B cell (primary cell): Measurements from ENCODE around the gene DNAJB9. TPM values are rescaled to one million over a fixed set of nuclear protein-coding genes. Genes with fewer than 3 reads are reported as not detected.
A peak's percentile ranks its signal among the peaks of the same experiment; 100 is the strongest.

Source experiments
- ATAC-seq: fragments of 200-7000 bp; cut with Tn5 transposase; one replicate; pipeline ENCODE4 v1.10.0; 2021; ENCODE audit warnings: low read depth, mild to moderate bottlenecking, moderate number of reproducible peaks, moderate library complexity
- CTCF ChIA-PET: fragments of 350-600 bp; sonication (Branson Sonifier 250); formaldehyde crosslinking; loops from one replicate; lab custom pipeline; 2021; ENCODE audit warnings: antibody characterized with exemption, inconsistent platforms; lab: Charles Lee
- POLR2A ChIA-PET: fragments of 350-600 bp; sonication (Branson Sonifier 250); formaldehyde crosslinking; loops from one replicate; lab custom pipeline; 2021; ENCODE audit warnings: antibody characterized with exemption; lab: Charles Lee
- DNase-seq: peaks from one replicate; pipeline ENCODE4 v3.0.0; 2013
- H2AFZ ChIP-seq: 2 replicates; pipeline ENCODE4 v1.6.1; 2012; ENCODE audit warnings: mild to moderate bottlenecking, low read depth, low read length; ENCODE audit not compliant: insufficient read depth, poor library complexity, severe bottlenecking
- H3K27ac ChIP-seq, 2 donors: 1 replicate in 1 of 2; 2 replicates in 1 of 2; pipeline ENCODE4 v1.5.1; 2012 to 2013; ENCODE audit warnings: low read length in 2 of 2, mild to moderate bottlenecking in 2 of 2, moderate library complexity in 1 of 2
- H3K27me3 ChIP-seq, 4 experiments: fragments of 200-600 bp in 1 of 4; sonication (generic) in 1 of 4; replicated peaks in 1 of 4; 1 replicate in 2 of 4; 2 replicates in 2 of 4; pipeline versions ENCODE4 v1.6.1 to v1.7.0; 2013 to 2016; ENCODE audit warnings: low read length in 3 of 4, mild to moderate bottlenecking in 2 of 4, mixed read lengths in 1 of 4, moderate library complexity in 1 of 4; ENCODE audit not compliant: insufficient read depth in 4 of 4, control insufficient read depth in 3 of 4; ENCODE audit errors: control extremely low read depth in 1 of 4
- H3K36me3 ChIP-seq, 2 experiments: replicated peaks in 1 of 2; 1 replicate in 1 of 2; 2 replicates in 1 of 2; pipeline versions ENCODE4 v1.6.1 to v1.7.1; 2013; ENCODE audit warnings: low read length in 1 of 2; ENCODE audit not compliant: insufficient read depth in 2 of 2, control insufficient read depth in 1 of 2; ENCODE audit errors: control extremely low read depth in 1 of 2, extremely low read depth in 1 of 2
- H3K4me1 ChIP-seq, 2 donors: fragments of 200-600 bp in 1 of 2; sonication (generic) in 1 of 2; 1 replicate in 1 of 2; 2 replicates in 1 of 2; pipeline versions ENCODE4 v1.5.1 to v1.6.1; 2013 to 2017; ENCODE audit warnings: low read length in 2 of 2; ENCODE audit not compliant: control insufficient read depth in 2 of 2, insufficient read depth in 2 of 2
- H3K4me2 ChIP-seq: replicated peaks from 2 replicates; pipeline ENCODE3; 2012; ENCODE audit warnings: mild to moderate bottlenecking, low read depth, low read length; ENCODE audit not compliant: poor library complexity, severe bottlenecking
- H3K4me3 ChIP-seq, 5 experiments: fragments of 200-600 bp in 1 of 5; sonication (generic) in 1 of 5; 1 replicate in 3 of 5; 2 replicates in 2 of 5; pipeline versions ENCODE4 v1.5.1 to v1.7.0; 2011 to 2016; ENCODE audit warnings: low read length in 4 of 5, mild to moderate bottlenecking in 4 of 5, low read depth in 2 of 5, control low read depth in 1 of 5, moderate library complexity in 1 of 5; ENCODE audit not compliant: insufficient read depth in 1 of 5; ENCODE audit errors: control extremely low read depth in 1 of 5, extremely low read depth in 1 of 5
- H3K79me2 ChIP-seq: fragments of 200-600 bp; sonication (generic); one replicate; pipeline ENCODE4 v1.6.0; 2016; ENCODE audit warnings: low read length; ENCODE audit not compliant: control insufficient read depth, insufficient read depth
- H3K9ac ChIP-seq: fragments of 200-600 bp; sonication (generic); 2 replicates; pipeline ENCODE4 v1.6.1; 2017; ENCODE audit warnings: mild to moderate bottlenecking, low read length, moderate library complexity
- H3K9me3 ChIP-seq, 3 donors: one replicate each; pipeline versions ENCODE4 v1.6.1 to v1.7.1; 2013; ENCODE audit warnings: low read length in 2 of 3; ENCODE audit not compliant: control insufficient read depth in 2 of 3, insufficient read depth in 1 of 3; ENCODE audit errors: control extremely low read depth in 1 of 3
- H4K20me1 ChIP-seq: 2 replicates; pipeline ENCODE4 v1.6.0; 2012; ENCODE audit warnings: mild to moderate bottlenecking, low read length; ENCODE audit not compliant: insufficient read depth, control insufficient read depth, poor library complexity, severe bottlenecking
- H3K27ac Mint-ChIP-seq: one replicate; pipeline ENCODE4 v1.8.0; 2021; ENCODE audit warnings: mixed read lengths
- H3K27me3 Mint-ChIP-seq: one replicate; pipeline ENCODE4 v1.8.0; 2021; ENCODE audit warnings: mixed read lengths
- H3K4me1 Mint-ChIP-seq: one replicate; pipeline ENCODE4 v1.8.0; 2021; ENCODE audit warnings: mixed read lengths
- H3K4me3 Mint-ChIP-seq: one replicate; pipeline ENCODE4 v1.8.0; 2021; ENCODE audit warnings: mixed read lengths
- H3K9me3 Mint-ChIP-seq: one replicate; pipeline ENCODE4 v1.8.0; 2022; ENCODE audit warnings: mixed read lengths; ENCODE audit not compliant: insufficient read depth
- CTCF ChIP-seq: fragments of 200-600 bp; IDR thresholded peaks from one replicate; pipeline ENCODE4 v1.8.0; 2022; ENCODE audit warnings: antibody characterized with exemption, mild to moderate bottlenecking
- EZH2 ChIP-seq: IDR thresholded peaks from 2 replicates; pipeline ENCODE4 v1.6.1; 2012; ENCODE audit warnings: borderline replicate concordance, low read depth, mild to moderate bottlenecking, moderate library complexity, low read length; ENCODE audit not compliant: insufficient read depth, poor library complexity, severe bottlenecking
- WGBS: methylation state at CpG from one replicate; pipeline ENCODE4 v1.1.5; 2013; ENCODE audit warnings: missing lambda C conversion rate; ENCODE audit not compliant: insufficient coverage; 5-methylcytosine and 5-hydroxymethylcytosine counted together
- intact Hi-C: fragments of 100-400 bp; cut with micrococcal nuclease; formaldehyde crosslinking; loops from one replicate; pipeline ENCODE4 v1.10.0; 2022
- polyA minus RNA-seq: library from RNA; depleted of rRNA, polyadenylated mRNA; stranded (reverse); fragments of >200 nt; gene quantifications from 2 replicates; pipeline ENCODE4 v1.2.3, GENCODE V29; 2012
- polyA plus RNA-seq: library from polyadenylated mRNA; depleted of rRNA; stranded (reverse); fragments of >200 nt; gene quantifications from 2 replicates; pipeline ENCODE4 v1.2.3, GENCODE V29; 2012
- total RNA-seq, 2 donors: library from RNA; stranded (reverse); fragments of 120-200 nt in 1 of 2; gene quantifications; 1 replicate in 1 of 2; 2 replicates in 1 of 2; pipeline versions ENCODE4 v1.2.3 to v1.2.4, GENCODE V29; 2013 to 2022

DNAJB9 gene
- total RNA-seq, result 19.5 and 21.1 TPM in 2 replicates
- total RNA-seq (2013), result 34.9 TPM
- 23.1 and 34.6 TPM in 2 replicates for polyA plus RNA-seq
- polyA minus RNA-seq, result 39.6 and 50.3 TPM in 2 replicates

- Mint-ChIP-seq H3K4me3 (peak within 1 kb of the TSS; percentile 96), H3K9me3 (no peaks in the 10 kb centered on the region), H3K27me3 (no peaks in the 10 kb centered on the region), H3K27ac (peak within 1 kb of the TSS; percentile 98), H3K4me1 (peaks cover 51% of the 10 kb centered on the region)
- H3K4me2 ChIP-seq, result peak within 1 kb of the TSS; percentile 78
- intact Hi-C loops, result loop anchor here (1.0 to 10.0 kb wide), 8 partner anchors 17 to 1007 kb away; partner anchors contain the start of genes COG5, DLD, DUS4L and PNPLA8
- peaks cover 7 to 21% of the 10 kb centered on the region in 2 experiments for H3K36me3 ChIP-seq
- CTCF ChIA-PET, result interaction anchor here (0.7 to 2.7 kb wide), 7 partner anchors 9 to 115 kb away, joined by 3 to 17 read pairs (median 6); partner anchors contain the start of gene PNPLA8
- H3K27ac ChIP-seq, result peak within 1 kb of the TSS; percentile 99 to 100
- peak within 1 kb of the TSS; percentile 81 for H2AFZ ChIP-seq
- peak; percentile 100 for DNase-seq
- no peaks in the 10 kb centered on the region for H3K27me3 ChIP-seq
- H3K79me2 ChIP-seq, result peaks cover 81% of the 10 kb centered on the region
- peak; percentile 87 for ATAC-seq
- POLR2A ChIA-PET, result interaction anchor here (0.6 to 3.0 kb wide), 11 partner anchors 8 to 101 kb away, joined by 3 to 58 read pairs (median 4); partner anchors contain the start of gene PNPLA8
- peaks cover 7% of the 10 kb centered on the region for H4K20me1 ChIP-seq
- peaks cover 16 to 39% of the 10 kb centered on the region in 2 donors for H3K4me1 ChIP-seq
- TF ChIP-seq EZH2 (no peak), CTCF (no peak)
- WGBS, result 0% methylated on average over 65 of the region's 65 CpGs
- H3K9ac ChIP-seq, result peak within 1 kb of the TSS; percentile 95
- H3K4me3 ChIP-seq, result peak within 1 kb of the TSS; percentile 79 to 92 (median 89)
- H3K9me3 ChIP-seq, result no peaks in the 10 kb centered on the region
Observed at GRCh38 chr7:108569381-108570145, at the start of gene DNAJB9, which contains the start of gene THAP5. Gene DNAJB9 (plus strand): TSS chr7:108569874. CDS start chr7:108571727, 1,853 bp downstream. Gene THAP5 (minus strand): TSS chr7:108569706. CDS start chr7:108569569, 137 bp downstream.
